DOHH2 (cell line): ENCODE results near the gene RNF213.

Experiments
- CTCF ChIP-seq: fragments of 200-600 bp; sonication (generic); IDR thresholded peaks from one replicate; pipeline ENCODE4 v1.5.1; 2014; ENCODE audit warnings: antibody characterized with exemption, mild to moderate bottlenecking, low read depth, low read length; ENCODE audit not compliant: poor library complexity, severe bottlenecking
- EZH2phosphoT487 ChIP-seq: fragments of 200-600 bp; sonication (generic); IDR thresholded peaks from 2 replicates; pipeline ENCODE4 v1.6.1; 2017; ENCODE audit warnings: borderline replicate concordance, mild to moderate bottlenecking, antibody characterized with exemption, low read length, moderate library complexity, mixed read lengths

- TF ChIP-seq CTCF (no peak), EZH2phosphoT487 (no peak)
Observed at GRCh38 chr17:80442764-80443163, 182.1 kb downstream of the RNF213 start.
